Measurements from ENCODE around the gene XDH. TPM values are rescaled to one million over a fixed set of nuclear protein-coding genes. Genes with fewer than 3 reads are reported as not detected.

XDH gene
- total RNA-seq, 2 experiments from 2014 or later = 0.15 to 0.17 TPM

GRCh38 chr2:31378389-31378788, 36.2 kb downstream of the XDH start:
- Mint-ChIP-seq H3K4me3 (no peak overlapping the region), H3K36me3 (ENCODE audit: low read depth) (no peaks in the 10 kb centered on the region), H3K27me3 (peaks cover 3% of the 10 kb centered on the region), H3K27ac (no peak overlapping the region), H3K4me1 (peaks cover 24% of the 10 kb centered on the region), H3K9me3 (no peaks in the 10 kb centered on the region)
- ChIA-PET POLR2A (no interaction called here), CTCF (interaction anchor here (0.8 kb wide), 1 partner anchor 14 kb away, joined by 4 read pairs; no protein-coding TSS in a partner anchor)
- no peak for DNase-seq

DNA sequence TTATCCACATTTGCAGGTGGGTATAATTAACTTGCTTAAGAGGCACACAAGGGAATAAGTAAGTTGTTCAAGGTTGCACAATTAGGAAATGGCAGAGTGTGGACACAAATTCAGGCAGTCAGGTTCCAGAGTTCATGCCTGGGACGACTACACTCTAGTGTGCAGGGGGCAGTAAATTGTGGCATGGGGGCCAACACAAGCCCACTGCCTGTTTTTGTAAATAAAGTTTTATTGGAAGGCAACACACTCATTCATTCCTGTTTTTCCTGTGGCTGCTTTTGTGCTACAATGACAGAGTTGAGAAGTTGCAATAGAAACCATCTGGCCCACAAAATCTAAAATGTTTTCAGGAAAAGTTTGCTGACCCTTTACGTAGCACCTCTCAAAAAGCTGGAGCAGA, 41.4 kb downstream of the XDH start:
- H3K36me3 Mint-ChIP-seq (ENCODE audit: low read depth) = no peaks in the 10 kb centered on the region
- ChIA-PET CTCF (no interaction called here), POLR2A (no interaction called here)
- peaks cover 1% of the 10 kb centered on the region for H3K4me1 Mint-ChIP-seq
- H3K27ac Mint-ChIP-seq = no peak overlapping the region
- H3K27me3 Mint-ChIP-seq = peaks cover 3% of the 10 kb centered on the region
- no peaks in the 10 kb centered on the region for H3K9me3 Mint-ChIP-seq
- H3K4me3 Mint-ChIP-seq = no peak overlapping the region
- no peak for DNase-seq

- no peak overlapping the region for H3K4me3 Mint-ChIP-seq
- no peaks in the 10 kb centered on the region for H3K4me1 Mint-ChIP-seq
- no peaks in the 10 kb centered on the region for H3K9me3 Mint-ChIP-seq
- peaks cover 3% of the 10 kb centered on the region for H3K27me3 Mint-ChIP-seq
- POLR2A ChIA-PET = no interaction called here
- no peaks in the 10 kb centered on the region for H3K36me3 Mint-ChIP-seq (ENCODE audit: low read depth)
- CTCF ChIA-PET = no interaction called here
- DNase-seq = no peak
- no peak overlapping the region for H3K27ac Mint-ChIP-seq
These were observed 42.4 kb downstream of the XDH start for GRCh38 chr2:31372097-31372496.

DNA sequence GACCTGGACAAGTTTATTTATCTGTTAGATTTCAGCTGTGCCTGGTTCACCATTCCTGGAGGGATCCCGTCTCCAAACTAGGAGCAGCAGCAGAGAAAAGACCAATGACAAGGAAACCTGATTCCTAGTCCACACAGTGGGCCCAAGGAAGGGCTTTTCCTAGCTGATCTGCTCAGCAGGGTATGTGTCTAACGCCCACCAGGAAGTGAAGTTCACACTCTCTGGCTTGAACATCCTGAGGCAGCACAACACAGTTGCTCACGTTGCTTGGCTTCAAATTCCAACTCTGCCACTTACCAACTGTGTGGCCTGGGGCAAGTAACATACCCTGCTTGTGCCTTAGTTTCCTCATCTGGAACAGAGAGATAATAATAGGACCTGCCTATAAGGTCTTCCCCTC, 42.9 kb downstream of the XDH start:
- no peak for DNase-seq
- ChIA-PET POLR2A (no interaction called here), CTCF (no interaction called here)
- no peaks in the 10 kb centered on the region for H3K36me3 Mint-ChIP-seq (ENCODE audit: low read depth)
- H3K27me3 Mint-ChIP-seq = peaks cover 3% of the 10 kb centered on the region
- no peak overlapping the region for H3K27ac Mint-ChIP-seq
- H3K4me3 Mint-ChIP-seq = no peak overlapping the region
- H3K4me1 Mint-ChIP-seq = no peaks in the 10 kb centered on the region
- no peaks in the 10 kb centered on the region for H3K9me3 Mint-ChIP-seq

DNA sequence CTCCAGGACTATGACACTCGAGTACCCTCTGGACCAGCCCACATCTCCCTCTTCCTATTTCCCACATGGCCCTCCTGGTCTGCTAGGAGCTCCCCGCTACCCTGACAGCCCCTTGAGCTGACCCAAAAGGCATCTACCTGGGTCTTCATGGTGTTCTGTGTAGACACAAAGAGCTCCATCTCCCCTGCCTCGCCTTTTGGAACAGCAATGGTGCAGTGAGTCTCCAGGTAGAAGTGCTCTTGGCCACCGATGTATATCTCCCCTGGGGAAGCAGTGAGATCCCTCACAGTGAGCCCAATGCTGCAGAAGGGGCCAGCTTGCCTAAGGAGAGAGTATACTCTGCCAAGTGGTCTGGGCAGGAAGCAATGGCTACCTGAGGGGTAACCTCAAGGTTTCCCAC, 47.8 kb downstream of the XDH start:
- POLR2A ChIA-PET = no interaction called here
- no peak overlapping the region for H3K4me3 Mint-ChIP-seq
- no peak for DNase-seq
- H3K4me1 Mint-ChIP-seq = no peaks in the 10 kb centered on the region
- no peak overlapping the region for H3K27ac Mint-ChIP-seq
- H3K9me3 Mint-ChIP-seq = no peaks in the 10 kb centered on the region
- CTCF ChIA-PET = no interaction called here
- H3K27me3 Mint-ChIP-seq = peaks cover 4% of the 10 kb centered on the region
- H3K36me3 Mint-ChIP-seq (ENCODE audit: low read depth) = no peaks in the 10 kb centered on the region

DNA sequence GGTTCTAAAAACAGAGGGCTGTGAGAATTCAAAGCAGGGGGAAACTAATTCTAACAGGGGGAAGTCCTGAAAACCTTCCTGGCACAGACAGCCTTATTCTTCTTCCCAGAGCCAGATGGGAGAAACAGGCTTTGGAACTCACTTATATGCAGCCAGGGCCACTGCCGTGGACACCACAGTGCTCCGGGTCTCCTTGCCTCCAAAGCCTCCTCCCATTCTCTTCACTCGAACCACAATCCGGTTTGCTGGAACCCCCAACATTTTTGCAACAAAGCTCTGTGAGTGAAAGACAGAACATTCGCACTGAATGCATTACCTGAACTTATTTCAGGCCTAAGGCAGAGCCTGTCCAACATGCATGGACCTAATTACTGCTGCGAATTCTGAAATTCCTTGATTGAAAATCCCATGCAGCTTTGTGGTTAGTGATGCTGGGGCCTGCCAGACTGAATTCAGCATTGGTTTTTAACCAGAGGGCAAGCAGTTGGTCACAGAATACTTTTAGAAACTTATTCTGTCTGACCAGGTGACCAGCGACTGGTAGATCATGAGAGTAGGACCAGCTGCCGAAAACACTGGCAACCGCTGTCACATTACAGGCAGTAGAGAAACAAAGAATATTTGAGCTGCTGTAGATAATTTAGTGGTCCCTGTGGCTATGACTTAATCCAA, 48.6 kb downstream of the XDH start:
- POLR2A ChIA-PET = no interaction called here
- no peak overlapping the region for H3K4me3 Mint-ChIP-seq

DNA sequence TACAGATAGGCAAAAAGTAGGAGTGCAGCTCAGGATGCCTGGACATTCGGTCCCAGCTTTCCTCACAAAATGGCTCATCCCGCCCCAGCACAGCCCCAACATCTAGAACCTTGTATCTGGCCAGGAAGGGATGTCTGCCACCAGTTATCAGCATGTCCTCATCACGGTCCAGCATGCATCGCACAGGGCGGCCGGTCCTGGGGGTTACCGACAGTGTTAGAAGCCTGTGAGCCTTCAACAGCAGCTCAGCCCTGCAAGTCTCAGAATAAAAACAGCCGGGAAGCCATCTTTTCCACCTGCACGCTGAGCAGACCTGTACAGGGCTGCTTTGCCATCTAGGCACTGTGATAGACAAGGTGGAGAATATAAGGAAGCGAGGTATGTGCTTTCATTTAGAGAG, 49.2 kb downstream of the XDH start:
- H3K4me1 Mint-ChIP-seq = no peaks in the 10 kb centered on the region
- no peak for DNase-seq
- ChIA-PET POLR2A (no interaction called here), CTCF (interaction anchor here (1.2 kb wide), 1 partner anchor 14 kb away, joined by 3 read pairs; no protein-coding TSS in a partner anchor)
- H3K9me3 Mint-ChIP-seq = no peaks in the 10 kb centered on the region
- H3K27me3 Mint-ChIP-seq = peaks cover 11% of the 10 kb centered on the region
- H3K27ac Mint-ChIP-seq = no peak overlapping the region
- no peaks in the 10 kb centered on the region for H3K36me3 Mint-ChIP-seq (ENCODE audit: low read depth)
- no peak overlapping the region for H3K4me3 Mint-ChIP-seq

More for the DNA sequence above, 48.6 kb downstream of the XDH start:
- CTCF ChIA-PET = interaction anchor here (1.2 kb wide), 1 partner anchor 15 kb away, joined by 3 read pairs; no protein-coding TSS in a partner anchor
- no peak for DNase-seq
- Mint-ChIP-seq H3K36me3 (ENCODE audit: low read depth) (no peaks in the 10 kb centered on the region), H3K27me3 (peaks cover 7% of the 10 kb centered on the region), H3K4me1 (no peaks in the 10 kb centered on the region), H3K9me3 (no peaks in the 10 kb centered on the region), H3K27ac (no peak overlapping the region)

- no peak overlapping the region for H3K27ac Mint-ChIP-seq
- ChIA-PET CTCF (interaction anchor here (1.2 kb wide), 1 partner anchor 13 kb away, joined by 3 read pairs; no protein-coding TSS in a partner anchor), POLR2A (no interaction called here)
- H3K4me1 Mint-ChIP-seq = no peaks in the 10 kb centered on the region
- H3K36me3 Mint-ChIP-seq (ENCODE audit: low read depth) = no peaks in the 10 kb centered on the region
- no peak for DNase-seq
- no peak overlapping the region for H3K4me3 Mint-ChIP-seq
- no peaks in the 10 kb centered on the region for H3K9me3 Mint-ChIP-seq
- H3K27me3 Mint-ChIP-seq = peaks cover 15% of the 10 kb centered on the region
These were observed 50.4 kb downstream of the XDH start for GRCh38 chr2:31363956-31364750.

DNA sequence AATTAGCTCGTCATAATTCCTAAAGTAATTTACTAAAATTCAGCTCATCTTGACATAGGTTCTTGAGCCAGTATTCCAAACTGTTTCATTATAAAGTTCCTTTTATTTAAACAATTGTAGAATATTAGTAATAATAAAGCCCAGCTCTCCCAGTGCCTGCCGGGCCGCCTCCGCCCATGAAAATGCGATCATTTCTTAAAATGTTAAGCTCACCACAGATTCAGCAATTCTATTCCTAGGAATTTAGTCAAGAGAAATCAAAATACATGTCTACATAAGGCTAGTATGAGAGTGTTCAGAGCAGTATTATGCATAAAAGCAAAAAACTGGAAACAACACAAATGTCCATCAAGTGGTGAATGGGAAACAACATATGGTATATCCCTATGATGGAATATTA, 52.0 kb downstream of the XDH start:
- Mint-ChIP-seq H3K4me3 (no peak overlapping the region), H3K27ac (no peak overlapping the region), H3K36me3 (ENCODE audit: low read depth) (no peaks in the 10 kb centered on the region), H3K9me3 (no peaks in the 10 kb centered on the region), H3K27me3 (peaks cover 23% of the 10 kb centered on the region), H3K4me1 (no peaks in the 10 kb centered on the region)
- POLR2A ChIA-PET = no interaction called here
- no peak for DNase-seq
- CTCF ChIA-PET = no interaction called here

GRCh38 chr2:31359229-31359628, 55.3 kb downstream of the XDH start:
- no peak for DNase-seq
- H3K4me3 Mint-ChIP-seq = no peak overlapping the region
- POLR2A ChIA-PET = no interaction called here
- no peaks in the 10 kb centered on the region for H3K36me3 Mint-ChIP-seq (ENCODE audit: low read depth)
- H3K27me3 Mint-ChIP-seq = peaks cover 50% of the 10 kb centered on the region
- no peaks in the 10 kb centered on the region for H3K4me1 Mint-ChIP-seq
- CTCF ChIA-PET = no interaction called here
- no peaks in the 10 kb centered on the region for H3K9me3 Mint-ChIP-seq
- H3K27ac Mint-ChIP-seq = no peak overlapping the region

GRCh38 chr2:31354837-31355236, 59.7 kb downstream of the XDH start:
- DNase-seq = no peak
- Mint-ChIP-seq H3K27ac (no peak overlapping the region), H3K27me3 (peaks cover 62% of the 10 kb centered on the region), H3K36me3 (ENCODE audit: low read depth) (no peaks in the 10 kb centered on the region), H3K4me1 (no peaks in the 10 kb centered on the region), H3K9me3 (no peaks in the 10 kb centered on the region), H3K4me3 (no peak overlapping the region)
- ChIA-PET POLR2A (no interaction called here), CTCF (interaction anchor here (1.6 kb wide), 1 partner anchor 643 kb away, joined by 3 read pairs; no protein-coding TSS in a partner anchor)

DNA sequence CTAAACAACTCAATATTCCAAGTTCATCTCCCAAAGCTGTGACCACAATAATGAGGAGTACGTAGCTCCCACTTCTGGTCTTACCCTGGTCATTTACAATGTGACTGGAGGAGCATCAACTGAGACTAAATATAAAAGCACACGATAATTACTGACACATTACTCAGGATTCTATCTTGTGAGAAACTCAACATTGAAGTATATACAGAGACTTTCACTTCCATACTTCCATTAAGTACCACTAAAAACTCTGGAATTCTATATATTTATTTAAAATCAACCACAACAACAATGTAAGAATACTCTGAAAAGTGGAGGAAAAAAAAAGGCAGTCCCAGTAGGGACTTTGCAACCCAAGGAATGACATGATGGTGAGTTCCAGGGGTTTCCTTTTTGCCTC, 61.4 kb downstream of the XDH start:
- no peaks in the 10 kb centered on the region for H3K4me1 Mint-ChIP-seq
- H3K27me3 Mint-ChIP-seq = peaks cover 53% of the 10 kb centered on the region
- CTCF ChIA-PET = no interaction called here
- POLR2A ChIA-PET = no interaction called here
- DNase-seq = no peak
- H3K9me3 Mint-ChIP-seq = no peaks in the 10 kb centered on the region
- no peak overlapping the region for H3K27ac Mint-ChIP-seq
- no peaks in the 10 kb centered on the region for H3K36me3 Mint-ChIP-seq (ENCODE audit: low read depth)
- no peak overlapping the region for H3K4me3 Mint-ChIP-seq

- Mint-ChIP-seq H3K27me3 (peaks cover 26% of the 10 kb centered on the region), H3K4me3 (no peak overlapping the region), H3K36me3 (ENCODE audit: low read depth) (no peaks in the 10 kb centered on the region), H3K4me1 (no peaks in the 10 kb centered on the region), H3K9me3 (no peaks in the 10 kb centered on the region), H3K27ac (no peak overlapping the region)
- POLR2A ChIA-PET = no interaction called here
- CTCF ChIA-PET = no interaction called here
- DNase-seq = no peak
These were observed 64.9 kb downstream of the XDH start for GRCh38 chr2:31349684-31350083.

DNA sequence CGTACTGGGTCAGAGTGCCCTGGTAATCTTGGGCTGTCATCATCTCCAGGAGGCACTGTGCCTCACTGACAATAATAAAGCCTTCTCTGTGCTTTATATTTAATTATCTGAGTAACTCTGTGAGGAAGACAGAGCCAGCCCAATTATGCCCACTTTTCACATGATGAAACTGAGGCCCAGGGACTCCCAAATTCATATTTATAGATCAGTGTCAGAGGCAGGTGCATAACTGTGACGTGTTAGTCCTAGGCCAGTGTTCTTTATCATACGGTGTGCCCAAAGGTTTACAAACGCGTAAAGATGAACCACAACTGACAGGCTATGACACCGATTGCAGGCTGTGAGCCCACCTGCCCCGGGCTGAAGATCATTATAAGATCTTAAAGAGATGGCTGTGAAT, 65.4 kb downstream of the XDH start:
- Mint-ChIP-seq H3K9me3 (no peaks in the 10 kb centered on the region), H3K4me1 (no peaks in the 10 kb centered on the region), H3K4me3 (no peak overlapping the region), H3K27ac (no peak overlapping the region), H3K36me3 (ENCODE audit: low read depth) (no peaks in the 10 kb centered on the region), H3K27me3 (peaks cover 23% of the 10 kb centered on the region)
- POLR2A ChIA-PET = no interaction called here
- CTCF ChIA-PET = no interaction called here
- DNase-seq = no peak

All from activated CD4-positive, alpha-beta T cell treated with anti-CD3 and anti-CD28 coated beads, Interleukin-2, amount 10 ng/mL, durations not matched to agents 7 days and 5 days (primary cell).